GM18909 (cell line): Measurements from ENCODE around the gene TOB2.
A peak's percentile ranks its signal among the peaks of the same experiment; 100 is the strongest.
"Not testable (repeated sequence)": the region's sequence is repeated elsewhere in the genome, so short reads cannot be mapped to it uniquely, and the experiment has no call there.

ENCODE experiments used
- ATAC-seq: cut with Tn5 transposase; IDR thresholded peaks from one replicate; pipeline ENCODE4 v1.9.1; 2021; ENCODE audit warnings: mild to moderate bottlenecking; ENCODE audit not compliant: unreplicated experiment, poor library complexity

TOB2 gene

DNA sequence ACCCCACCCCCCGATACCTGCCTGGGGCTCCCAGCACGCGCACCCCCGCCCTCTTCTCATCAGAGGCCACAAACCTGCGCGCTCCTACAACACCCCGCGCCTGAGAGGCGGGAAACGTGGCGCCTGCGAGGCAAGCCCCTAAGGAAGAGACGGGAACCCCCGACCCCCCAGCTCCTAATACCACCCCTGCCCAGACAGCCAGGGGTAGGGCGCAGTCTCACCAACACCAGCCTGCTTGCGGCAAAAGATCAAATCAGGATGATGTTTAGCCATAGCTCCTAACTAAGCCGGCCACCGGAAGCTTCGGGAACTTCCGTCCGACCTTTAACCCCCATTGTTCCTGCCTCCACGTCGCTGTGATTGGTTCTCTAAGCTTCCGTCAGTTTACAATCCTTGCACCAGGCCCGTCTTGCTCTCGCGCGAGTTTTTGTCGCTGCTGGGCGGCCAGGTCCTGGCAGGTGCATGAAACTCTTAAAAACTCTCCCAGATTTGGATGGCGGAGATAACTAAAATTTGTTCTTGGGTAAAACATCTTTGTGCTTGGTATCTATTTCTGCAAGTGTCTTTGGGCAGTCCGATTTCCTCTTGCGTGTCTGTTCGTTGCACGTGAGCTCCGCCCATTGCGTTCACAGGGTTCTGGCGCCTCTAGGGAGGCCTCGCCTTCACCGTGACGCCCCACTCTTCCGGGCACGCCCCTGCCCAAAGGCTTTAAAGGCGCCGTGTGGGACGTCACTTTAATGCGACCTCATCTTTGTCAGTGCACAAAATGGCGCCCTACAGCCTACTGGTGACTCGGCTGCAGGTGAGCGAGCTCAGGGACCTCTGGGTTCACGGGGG, 22.0 kb upstream of the TOB2 start, which contains the start of the genes ACO2 and PHF5A:
Gene ACO2, plus strand, starts transcription at position 737 of the 837 bp plus-strand sequence. Its CDS starts 30 bp downstream, at position 767.
Gene PHF5A, minus strand, starts transcription at position 312 of the 837 bp plus-strand sequence. Its CDS starts 39 bp downstream, at position 273.
- ATAC-seq = peak; percentile 88

DNA sequence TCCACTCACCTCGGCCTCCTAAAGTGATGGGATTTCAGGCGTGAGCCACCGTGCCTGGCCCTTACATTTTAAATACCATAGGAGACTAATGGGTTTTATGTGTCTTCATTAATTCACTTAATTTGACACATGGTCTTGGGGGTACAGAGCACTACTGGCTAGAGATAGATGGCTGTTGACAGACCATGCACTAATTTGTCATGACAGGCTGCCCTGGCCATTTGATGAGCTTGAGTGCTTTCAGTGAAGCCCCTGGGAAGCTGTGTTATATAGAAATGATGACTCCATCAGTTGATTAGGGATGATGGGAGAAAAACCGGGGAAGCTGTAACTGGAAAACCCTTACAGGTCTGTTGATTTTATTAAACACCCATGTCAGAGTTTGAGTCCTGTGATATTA, 15.3 kb upstream of the TOB2 start:
- ATAC-seq = no peak

DNA sequence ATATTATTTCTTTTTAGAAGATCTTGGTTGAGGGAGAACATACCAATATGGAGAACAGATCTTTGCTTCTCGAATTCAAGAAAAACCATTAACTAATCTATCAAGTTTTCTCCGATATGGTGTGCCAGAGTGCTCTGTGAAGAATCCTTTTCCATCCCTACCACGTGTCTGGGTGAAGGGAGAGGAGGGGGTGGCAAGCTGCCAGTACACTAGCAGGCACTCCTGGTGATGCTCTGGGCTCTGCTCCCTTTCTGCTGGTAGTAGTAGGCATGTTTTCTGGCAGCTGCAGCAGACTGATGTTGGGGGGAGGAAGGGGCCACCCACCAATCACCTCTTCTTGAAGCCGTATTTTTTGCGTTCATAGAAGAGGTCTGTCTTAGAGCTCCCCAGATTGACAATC, 13.5 kb upstream of the TOB2 start:
- ATAC-seq = not testable (repeated sequence)

DNA sequence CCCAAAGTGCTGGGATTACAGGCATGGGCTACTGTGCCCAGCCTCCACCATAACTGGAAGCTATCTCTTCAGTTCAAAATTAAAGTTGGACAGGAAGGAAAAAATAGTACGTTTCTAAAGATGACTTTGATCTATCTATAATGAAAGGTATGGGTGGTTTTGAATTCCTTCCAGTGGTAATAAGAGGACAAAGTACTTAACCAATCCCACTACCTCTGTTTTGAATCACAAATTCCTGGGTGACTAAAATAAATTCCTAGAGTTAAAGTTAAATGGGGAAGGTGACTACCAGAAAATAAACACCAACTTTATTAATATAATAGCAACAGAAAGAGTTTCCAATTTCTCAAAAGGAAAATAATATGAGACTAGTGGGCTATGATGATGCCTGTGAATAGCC, 12.8 kb upstream of the TOB2 start:
- ATAC-seq = no peak

DNA sequence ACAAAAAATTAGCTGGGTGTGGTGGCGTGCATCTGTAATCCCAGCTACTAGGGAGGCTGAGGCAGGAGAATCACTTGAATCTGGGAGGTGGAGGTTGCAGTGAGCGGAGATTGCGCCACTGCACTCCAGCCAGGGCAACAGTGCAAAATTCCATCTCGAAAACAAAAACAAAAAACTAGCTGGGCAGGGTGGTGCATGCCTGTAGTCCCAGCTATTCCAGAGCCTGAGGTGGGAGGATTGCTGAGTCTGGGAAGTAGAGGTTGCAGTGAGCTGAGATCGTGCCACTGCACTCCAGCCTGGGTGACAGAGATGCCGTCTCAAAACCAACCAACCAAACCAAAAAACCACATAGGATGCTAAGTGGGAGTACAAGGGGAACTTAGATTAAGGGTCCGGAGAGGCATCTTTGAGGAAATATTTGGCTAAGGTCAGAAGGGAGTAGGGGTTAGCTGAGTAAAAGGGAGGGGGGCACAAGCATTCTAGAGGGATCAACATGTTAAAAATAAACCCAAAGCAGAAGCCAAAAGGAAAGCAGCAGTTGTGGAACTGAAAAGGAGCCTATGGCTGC, 11.6 kb upstream of the TOB2 start:
- ATAC-seq = no peak

DNA sequence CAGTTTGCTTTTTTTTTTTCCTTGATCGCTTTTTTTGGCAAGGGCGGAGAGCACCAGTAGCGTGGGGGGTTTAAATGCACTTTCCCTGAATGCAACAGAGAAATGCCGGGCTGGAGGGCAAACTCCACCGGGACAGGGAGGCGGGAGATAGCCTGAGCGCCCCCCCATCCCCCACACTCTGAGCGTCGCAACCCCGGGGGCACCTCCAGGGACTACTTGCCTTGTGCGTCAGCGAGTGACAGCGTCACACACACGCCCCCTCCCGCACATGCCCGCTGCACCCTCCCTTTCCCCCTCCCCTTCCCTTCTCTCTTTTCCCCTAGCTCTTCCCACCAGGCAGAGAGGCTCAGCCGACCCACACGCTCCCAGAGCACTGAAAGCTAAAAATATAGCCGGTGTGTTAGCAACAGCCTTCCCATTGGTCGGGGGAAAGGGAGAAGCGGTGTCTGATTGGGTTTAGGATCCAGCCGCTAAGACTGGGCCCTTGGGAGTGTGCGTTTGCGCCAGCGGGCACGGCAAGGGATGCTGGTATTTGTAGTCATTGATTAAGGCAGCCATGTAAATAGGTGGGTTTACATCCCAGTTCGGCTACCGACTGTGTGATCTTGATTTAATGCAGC, 1.7 kb upstream of the TOB2 start:
- ATAC-seq = peak; percentile 47

DNA sequence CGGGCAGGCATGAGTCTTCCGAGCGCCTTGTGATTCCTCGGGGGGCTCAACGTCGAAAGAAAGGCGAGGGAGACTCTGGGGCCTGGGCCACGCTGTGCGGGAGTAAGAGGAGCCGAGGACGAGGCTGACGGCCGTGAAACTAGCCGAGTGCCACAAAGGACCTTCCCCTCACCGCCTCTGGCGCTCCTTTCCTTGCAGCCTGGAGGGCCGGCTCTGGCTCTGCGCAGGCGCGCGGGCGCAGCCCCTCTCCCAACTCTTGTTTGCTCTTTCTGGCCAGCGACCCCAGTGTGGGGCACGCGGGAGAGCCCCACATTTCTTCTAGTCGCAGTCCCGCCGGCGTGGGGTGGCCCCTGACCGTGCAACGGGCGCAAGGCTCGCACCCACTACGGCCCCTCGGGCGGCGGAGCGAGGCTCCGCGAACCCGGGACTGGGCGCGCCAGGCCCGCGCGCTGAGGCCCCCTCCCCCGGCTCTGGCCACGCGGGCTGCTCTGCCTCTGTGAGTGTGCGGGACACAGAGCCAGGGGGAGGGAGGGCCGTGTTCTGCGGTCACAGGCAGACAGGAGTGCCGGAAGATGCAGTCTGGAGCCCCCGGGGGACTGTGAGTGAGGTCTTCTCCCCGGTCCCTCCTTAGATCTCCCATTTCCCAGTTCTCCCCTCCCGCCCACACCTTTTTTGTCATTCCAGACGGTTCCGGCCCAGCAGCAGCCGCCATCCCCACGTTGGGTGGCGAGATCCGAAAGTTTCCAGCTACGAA, 1.0 kb upstream of the TOB2 start:
- ATAC-seq = no peak

DNA sequence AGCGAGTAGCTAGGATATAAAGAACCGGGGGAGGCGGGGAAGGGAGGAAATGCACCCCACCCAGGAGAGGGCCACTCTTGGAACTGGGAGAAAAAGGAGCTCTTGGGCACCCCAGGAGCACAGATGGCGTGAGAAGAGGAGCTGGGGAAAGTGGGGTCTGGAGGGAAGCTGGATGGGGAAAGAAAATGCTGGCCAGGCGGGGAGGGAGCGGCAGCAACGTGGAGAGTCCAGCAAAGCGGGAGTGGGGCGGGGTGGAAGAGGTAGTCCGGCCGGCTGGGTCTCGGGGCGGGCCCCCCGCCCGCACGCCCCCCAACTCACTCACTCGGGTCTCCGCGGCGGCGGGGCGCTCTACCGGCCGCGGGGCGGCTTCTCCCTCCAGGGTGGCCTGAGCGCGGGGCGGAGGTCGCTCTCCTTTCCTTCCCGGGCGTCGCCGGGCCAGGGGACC, 522 bp downstream of the TOB2 start:
- ATAC-seq = no peak

DNA sequence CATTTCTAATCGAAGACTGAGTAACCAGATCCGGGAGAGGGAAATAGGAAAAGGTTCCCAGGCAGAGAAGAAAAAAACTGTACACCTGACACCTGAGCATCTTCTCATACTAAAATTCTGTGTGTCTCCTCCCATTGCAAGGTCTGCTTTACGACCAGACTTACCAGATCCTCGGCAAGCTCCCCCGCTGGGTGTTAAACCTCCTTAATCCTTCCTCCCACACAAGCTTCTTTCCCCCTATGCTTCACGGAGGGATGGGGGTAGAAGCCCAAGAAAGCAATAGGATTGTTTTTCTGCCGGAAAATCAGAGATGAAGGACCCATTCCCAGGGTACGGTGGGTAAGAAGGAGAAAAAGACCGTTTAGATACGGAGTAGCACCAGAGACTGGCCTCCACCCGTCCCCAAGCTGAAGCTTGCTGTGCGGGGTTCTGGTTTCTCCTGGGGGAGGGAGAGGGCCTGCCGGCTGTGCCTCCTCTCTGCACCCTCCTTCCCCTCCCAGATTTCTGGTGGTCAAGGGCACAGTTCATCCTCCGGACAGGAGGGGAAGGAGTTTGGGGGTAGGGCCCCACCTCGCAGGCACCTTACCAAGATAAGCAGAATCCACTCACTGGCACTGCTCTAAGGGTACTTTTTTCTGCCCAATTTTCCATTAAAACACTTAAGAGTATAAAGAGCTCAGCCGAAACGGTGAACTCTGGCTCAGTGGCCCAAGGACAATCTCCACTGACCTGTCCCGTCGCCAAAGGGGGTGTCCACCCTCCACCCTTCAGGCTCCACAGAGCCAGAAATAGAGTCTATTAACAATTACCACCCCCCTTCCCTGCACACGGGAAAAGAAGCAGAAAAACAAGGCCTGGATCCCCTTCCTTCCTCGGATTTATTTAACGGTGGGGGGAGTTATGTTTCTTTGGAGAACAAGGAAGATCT, 1.2 kb downstream of the TOB2 start:
- no peak for ATAC-seq

DNA sequence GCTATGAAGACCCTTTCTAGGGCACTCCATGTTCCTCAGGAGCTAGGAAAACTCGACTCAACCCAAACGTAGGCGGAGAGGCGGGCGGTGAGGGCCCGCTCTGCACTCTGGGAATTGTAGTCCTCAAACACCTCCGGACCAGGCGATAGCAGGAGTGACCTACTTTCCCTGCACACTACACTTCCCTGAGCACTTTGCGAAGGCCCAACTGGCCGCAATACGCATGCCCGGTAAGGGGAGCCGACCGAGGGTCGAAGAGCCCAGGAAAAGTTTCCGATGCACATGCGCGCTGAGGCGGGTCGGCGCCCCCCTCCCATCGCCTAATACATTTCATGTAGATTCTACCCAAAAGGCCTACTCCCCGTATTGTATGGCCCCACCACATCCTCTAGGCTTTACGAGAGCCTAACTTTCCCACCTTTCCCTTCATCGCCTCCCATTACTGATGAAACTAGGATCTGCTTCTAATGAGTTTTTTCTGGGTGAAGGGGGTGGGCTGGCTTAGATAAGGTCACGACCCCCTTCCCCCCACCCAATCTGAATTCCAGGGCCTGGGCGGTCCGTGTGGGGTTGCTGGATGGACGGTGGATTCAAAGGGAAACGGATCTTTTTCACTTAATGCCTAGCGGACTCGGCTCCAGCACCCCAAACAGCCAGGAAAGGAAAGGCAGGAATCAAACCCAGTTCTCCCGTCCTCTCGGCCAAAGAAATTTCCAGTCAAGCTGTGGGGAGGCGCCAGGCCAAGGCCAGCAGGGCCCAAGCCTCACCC, 2.1 kb downstream of the TOB2 start:
- peak; percentile 48 for ATAC-seq

DNA sequence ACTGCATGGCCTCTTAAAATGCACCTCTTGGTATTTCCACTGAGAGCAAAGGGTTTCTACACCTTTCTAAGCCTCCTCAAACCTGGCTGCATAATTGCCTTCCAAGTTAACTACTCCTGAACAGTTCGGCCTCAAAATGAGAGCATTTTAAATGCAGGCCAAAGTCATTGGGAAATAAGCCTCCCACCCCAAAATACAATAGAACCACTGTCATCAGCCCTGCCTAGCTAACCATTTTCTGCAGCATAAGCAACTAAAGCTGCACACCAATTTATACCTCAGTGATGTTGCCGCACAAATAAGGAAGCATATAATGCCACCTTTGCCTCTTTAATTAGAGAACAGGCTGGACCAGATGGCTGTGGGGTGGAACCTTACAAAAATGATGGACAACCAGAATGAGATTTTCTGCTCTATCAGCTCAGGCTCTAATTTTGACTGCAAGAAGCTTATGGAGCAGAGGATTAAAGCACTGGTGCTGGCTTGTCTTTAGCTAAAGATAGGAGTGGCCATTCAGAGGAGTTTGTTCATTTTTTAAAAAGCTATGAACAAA, 4.3 kb downstream of the TOB2 start:
- no peak for ATAC-seq

DNA sequence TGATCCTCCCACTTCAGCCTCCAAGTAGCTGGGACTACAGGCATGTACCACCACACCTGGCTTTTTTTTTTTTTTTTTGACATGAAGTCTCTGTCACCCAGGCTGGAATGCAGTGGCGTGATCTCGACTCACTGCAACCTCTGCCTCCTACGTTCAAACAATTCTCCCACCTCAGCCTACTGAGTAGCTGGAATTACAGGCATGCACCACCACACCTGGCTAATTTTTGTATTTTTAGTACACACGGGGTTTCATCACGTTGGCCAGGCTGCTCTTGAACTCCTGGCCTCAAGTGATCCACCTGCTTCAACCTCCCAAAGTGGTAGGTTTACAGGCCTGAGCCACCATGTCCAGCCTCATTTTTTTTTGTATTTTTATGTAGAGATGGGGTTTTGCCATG, 6.1 kb downstream of the TOB2 start:
- ATAC-seq = not testable (repeated sequence)

DNA sequence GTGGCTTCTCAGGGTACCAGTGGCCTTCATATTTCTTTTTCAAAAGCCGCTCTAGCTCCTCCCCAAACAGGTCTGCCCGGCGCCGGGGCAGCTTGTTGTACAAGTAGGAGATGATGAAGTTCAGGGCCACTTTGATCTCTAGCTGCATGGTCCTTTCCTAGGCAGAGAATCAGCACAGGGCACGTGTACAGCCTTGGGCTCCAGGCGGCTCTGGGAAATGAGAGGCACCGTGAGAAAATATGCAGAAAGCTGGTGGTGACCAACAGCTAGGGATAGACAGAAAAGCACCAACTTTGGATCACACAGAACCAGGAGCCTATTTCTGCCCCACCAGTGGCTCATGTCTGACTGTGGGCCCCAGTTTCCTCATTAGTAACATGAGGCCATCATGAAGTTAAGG, 9.4 kb downstream of the TOB2 start:
- ATAC-seq = no peak

DNA sequence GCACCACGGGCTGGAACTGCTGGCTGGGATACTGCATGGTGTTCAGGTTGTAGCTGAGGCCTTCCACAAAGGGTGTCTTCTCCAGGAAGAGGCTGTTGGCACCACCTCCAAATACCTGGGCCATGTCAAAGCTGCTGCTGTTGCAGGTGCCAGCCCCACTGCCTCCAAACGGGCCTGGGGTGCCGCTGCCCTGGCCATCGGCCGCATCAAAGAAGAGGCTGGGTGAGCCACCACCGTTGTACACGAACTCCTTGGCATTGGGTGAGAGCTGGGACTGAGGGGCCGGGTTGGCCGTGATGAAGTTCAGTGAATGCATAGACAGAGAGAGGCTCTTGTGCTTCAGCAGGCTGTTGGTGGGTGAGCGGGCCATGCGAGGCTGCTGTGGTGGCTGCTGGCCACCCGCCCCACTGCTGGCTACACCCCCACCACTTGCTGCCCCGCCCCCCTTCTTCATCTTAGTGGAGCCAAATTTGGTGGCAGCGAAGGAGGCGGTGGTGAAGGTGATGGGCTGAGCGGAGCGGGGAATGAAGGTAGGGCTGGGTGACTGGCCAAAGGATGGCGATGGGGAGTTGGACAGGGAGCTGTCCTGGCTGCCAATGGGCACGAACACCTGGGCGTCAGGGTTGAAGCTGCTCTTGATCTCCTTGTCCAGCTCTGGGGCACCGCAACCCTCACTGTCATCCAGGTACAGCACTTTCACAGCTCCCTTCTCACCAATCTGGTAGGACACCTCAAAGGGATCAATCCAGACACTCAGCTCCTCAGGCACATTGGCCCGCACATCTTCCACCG, 10.1 kb downstream of the TOB2 start:
- ATAC-seq = no peak

DNA sequence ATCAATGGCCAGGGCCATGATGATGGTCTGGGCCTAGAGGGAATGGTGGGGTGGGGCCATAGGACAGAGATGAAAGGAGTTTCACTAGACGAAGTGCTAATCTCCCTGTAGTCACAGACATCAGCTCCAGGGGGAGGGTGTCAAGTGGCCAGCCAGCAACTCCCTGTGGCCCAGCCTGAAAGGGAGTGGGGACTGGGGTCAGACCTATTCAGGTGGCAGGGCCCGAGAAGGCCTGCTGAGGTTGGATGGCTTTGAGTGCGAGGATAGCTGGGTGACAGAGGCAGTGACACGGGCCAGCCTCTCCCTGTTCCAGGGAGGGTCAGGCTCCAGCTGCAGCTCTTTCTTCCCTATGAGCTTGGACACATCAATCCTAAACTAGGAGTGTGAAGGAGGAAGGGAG, 11.0 kb downstream of the TOB2 start:
- ATAC-seq = no peak

DNA sequence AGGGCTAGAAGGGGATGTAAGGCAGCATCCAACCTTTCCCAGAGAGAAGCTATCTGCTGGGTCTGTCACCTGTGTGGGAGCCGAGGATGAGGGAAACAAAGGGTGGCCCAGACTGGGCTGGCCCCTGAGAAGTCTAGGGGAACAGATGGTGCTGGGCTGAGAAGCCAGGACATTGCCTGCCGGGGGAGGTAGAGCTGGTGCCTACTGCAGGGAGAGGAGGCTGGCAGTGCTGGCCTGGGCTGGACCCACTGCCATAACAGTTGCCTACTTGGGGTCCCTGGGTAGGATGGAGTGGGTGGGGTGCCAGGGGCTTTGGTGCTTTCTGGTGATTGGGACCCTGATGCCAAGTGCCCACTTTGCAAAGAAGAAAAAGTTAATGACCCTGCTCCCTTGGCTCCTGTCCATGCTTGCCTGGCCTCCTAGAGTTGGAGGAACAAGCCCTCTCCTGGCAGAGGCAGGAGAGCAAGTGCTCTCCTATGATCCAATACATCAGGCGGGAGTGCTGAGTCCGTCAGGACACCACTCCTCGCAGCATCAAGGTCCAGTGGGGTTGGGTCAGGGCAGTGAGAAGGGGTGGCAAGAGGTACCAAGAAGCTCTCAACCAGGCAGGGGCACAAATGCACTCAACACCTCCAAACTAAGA, 12.1 kb downstream of the TOB2 start:
- ATAC-seq = not testable (repeated sequence)

DNA sequence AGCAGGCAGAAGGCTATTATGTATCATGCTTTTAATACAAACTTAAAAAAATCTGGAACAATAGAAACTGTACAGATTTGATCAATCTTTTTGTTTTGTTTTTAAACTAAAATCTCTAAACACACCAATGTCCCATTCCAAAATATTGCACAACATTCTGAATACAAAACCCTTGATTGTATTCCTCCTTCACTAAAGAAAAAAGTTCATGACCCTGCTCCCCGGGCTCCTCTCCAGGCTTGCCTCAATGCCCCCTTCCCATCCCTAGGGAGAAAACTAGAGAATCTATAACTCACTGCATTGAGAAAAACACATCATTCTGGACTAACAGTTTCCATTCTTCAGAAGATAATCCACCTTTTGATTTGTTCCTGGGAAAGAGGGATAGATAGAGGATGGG, 13.1 kb downstream of the TOB2 start:
- ATAC-seq = not testable (repeated sequence)
